AG09319 (cell line): ENCODE measurements around the gene RIOK2.

Experiments used
- DNase-seq: peaks from one replicate; pipeline ENCODE4 v3.0.0-alpha.2; 2010; ENCODE audit warnings: low read depth; ENCODE audit errors: extremely low read depth
- TF ChIP-seq, protein P1 (sequence below): IDR thresholded peaks from 2 replicates; pipeline ENCODE4 v1.5.1; 2011; ENCODE audit warnings: low read depth, mild to moderate bottlenecking, inconsistent platforms, low read length, moderate library complexity

The RIOK2 gene

DNA sequence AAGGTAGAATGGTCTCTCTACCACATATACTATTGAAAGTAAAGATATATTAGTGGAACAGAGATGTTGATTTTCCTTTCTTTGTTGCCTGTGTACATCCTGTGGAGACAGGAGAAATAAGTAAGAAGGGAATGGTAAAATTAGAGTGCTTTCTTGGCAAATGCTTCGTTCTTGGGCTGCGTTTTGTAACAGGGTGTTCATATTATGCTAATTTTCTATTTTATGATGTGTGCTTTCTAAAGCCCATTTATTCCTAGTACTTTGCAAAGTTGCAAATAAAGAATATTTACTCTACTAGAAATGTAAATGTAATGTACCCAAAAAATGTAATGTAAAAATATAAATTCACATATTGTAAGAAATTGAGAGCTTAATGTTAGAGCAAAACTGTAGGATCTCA lies 40.5 kb upstream of the RIOK2 start:
- TF ChIP-seq, protein P1, sequence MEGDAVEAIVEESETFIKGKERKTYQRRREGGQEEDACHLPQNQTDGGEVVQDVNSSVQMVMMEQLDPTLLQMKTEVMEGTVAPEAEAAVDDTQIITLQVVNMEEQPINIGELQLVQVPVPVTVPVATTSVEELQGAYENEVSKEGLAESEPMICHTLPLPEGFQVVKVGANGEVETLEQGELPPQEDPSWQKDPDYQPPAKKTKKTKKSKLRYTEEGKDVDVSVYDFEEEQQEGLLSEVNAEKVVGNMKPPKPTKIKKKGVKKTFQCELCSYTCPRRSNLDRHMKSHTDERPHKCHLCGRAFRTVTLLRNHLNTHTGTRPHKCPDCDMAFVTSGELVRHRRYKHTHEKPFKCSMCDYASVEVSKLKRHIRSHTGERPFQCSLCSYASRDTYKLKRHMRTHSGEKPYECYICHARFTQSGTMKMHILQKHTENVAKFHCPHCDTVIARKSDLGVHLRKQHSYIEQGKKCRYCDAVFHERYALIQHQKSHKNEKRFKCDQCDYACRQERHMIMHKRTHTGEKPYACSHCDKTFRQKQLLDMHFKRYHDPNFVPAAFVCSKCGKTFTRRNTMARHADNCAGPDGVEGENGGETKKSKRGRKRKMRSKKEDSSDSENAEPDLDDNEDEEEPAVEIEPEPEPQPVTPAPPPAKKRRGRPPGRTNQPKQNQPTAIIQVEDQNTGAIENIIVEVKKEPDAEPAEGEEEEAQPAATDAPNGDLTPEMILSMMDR = no peak
- DNase-seq = no peak

DNA sequence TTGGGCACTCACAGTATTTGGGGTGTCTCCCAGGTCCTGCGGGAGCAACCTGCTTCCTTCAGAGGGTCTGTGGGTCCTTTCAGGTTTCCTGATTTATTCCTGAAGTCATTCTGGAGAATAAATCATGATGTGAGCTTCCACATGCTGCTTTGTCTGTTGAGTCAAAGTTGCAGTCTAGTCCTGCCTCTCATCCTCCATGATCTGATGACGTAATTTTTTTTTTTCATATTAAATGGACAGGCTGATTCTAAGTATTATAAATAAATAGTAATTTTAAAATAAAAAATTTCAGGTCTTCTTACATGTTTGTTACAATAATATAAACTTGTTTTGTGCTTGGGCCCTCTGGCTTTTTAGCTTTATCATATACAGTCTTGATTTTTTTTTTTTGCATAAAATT lies 26.3 kb upstream of the RIOK2 start:
- TF ChIP-seq, protein P1 = no peak
- no peak for DNase-seq

DNA sequence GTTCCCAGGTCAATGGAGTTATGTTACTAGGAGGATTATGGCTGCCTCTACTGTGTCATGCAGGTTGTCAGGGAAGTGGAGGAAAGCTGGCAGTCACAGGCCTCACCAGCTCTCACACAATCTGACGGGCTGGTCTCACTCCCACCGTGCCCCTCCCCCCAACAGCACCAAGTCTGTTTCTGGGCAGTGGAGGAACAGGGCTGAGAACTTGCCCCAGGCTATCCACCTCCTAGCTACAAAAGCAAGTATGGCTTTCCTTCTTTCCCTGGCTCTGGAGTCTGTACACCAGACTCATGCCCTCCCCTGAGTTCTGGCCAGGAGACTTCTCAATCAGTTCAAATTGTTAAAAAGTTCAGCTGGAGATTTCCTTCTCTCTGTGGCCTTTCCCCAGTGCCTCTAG lies 25.7 kb upstream of the RIOK2 start:
- DNase-seq = no peak
- TF ChIP-seq, protein P1 = no peak

DNA sequence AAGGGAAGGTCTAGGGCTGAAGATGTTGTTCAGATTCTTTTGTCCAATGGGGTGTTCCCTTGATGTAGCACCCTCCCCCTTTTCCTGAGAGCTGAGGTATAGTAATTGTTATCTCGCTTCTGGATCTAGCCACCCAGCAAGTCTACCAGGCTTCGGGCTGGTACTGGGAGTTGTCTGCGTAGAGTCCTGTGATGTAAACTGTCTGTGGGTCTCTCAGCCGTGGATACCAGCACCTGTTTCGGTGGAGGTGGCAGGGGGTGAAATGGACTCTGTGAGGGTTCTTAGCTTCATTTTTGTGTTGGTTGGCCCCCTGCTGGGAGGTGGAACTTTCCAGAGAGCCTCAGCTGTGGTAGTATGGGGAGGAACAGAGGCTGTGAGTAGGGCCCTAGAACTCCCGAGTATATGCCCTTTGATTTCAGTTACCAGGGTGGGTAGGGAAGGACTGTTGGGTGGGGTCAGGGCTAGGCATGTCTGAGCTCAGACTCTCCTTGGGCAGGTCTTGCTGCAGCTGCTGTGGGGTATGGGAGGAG lies 25.2 kb upstream of the RIOK2 start:
- TF ChIP-seq, protein P1 = no peak
- DNase-seq = no peak

DNA sequence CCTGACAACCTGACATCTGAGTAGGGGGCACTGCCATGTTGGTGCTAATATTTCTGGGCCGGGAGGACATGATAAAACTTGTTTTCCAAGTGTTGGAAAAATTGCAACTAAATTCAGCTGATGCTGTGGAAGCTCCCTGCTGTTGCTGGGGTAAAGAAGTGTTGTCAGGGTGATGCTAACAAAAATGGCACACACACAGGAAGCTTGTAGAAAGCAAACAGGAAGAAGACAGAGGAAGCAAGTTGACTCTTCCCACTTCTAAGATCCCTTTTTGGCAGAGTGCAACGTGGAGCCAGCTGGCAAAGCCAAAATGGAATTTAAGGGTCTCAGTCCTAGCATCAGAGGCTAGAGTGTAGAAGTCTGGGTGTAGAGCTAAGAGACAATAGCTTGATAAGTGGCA lies 11.3 kb upstream of the RIOK2 start:
- no peak for DNase-seq

DNA sequence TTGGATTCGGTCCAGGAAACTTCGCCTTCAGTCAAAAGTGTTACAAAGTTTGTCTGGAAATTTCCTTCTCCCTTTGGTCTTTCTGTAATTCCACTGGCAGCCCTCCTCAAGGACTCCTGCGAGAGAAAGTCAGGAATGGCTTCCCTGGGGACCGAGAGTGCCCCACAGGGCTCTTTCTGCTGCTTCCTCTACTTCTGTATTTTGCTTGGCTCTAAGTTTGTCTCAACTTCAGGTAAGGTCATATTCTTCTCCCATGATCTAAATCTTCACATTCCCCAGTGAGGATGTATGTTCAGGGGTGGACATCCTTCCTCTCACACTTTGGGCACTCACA lies 10.3 kb upstream of the RIOK2 start:
- DNase-seq = no peak
- TF ChIP-seq, protein P1 = no peak

More for the DNA sequence above, 11.3 kb upstream of the RIOK2 start:
- TF ChIP-seq, protein P1 = no peak

DNA sequence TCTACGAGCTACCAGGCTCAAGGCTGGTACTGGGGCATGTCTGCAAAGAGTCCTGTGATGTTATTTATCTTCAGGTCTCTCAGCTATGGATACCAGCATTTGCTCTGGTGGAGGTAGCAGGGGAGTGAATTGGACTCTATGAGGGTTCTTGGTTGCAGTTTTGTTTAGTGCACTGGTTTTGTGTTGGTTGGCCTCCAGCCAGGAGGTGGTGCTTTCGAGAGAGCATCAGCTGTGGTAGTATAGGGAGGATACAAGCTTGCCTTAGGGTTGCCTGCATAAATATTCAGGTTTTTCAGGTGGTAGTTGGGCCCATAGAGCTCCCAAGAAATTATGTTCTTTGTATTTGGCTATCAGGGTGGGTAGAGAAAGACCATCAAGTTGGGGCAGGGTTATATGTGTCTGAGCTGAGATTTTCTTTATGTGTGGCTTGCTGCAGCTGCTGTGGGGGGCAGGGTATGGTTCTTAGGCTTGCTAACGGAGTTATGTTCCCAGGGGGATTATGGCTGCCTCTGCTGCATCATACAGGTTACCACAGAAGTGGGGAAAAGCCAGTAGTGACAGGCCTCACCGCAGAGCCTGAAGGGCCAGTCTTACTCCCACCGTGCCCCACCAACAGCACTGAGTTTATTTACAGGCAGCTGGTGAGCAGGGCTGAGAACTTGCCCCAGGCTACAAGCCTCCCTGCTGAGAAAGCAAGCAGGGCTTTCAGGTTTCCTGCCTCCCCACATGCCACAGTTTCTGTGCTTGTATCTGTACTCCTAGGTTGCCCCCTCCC lies 9.7 kb upstream of the RIOK2 start:
- TF ChIP-seq, protein P1 = no peak
- no peak for DNase-seq
